Activated gamma-delta T cell treated with Interleukin-2 at 50 U/mL for 16 hours (primary cell): ENCODE results near the gene CTSW.
"Not testable (repeated sequence)": the region's sequence is repeated elsewhere in the genome, so short reads cannot be mapped to it uniquely, and the experiment has no call there.

Source experiments
- DNase-seq: peaks from one replicate; pipeline ENCODE4 v3.0.0-alpha.2; 2020

The CTSW gene

DNA sequence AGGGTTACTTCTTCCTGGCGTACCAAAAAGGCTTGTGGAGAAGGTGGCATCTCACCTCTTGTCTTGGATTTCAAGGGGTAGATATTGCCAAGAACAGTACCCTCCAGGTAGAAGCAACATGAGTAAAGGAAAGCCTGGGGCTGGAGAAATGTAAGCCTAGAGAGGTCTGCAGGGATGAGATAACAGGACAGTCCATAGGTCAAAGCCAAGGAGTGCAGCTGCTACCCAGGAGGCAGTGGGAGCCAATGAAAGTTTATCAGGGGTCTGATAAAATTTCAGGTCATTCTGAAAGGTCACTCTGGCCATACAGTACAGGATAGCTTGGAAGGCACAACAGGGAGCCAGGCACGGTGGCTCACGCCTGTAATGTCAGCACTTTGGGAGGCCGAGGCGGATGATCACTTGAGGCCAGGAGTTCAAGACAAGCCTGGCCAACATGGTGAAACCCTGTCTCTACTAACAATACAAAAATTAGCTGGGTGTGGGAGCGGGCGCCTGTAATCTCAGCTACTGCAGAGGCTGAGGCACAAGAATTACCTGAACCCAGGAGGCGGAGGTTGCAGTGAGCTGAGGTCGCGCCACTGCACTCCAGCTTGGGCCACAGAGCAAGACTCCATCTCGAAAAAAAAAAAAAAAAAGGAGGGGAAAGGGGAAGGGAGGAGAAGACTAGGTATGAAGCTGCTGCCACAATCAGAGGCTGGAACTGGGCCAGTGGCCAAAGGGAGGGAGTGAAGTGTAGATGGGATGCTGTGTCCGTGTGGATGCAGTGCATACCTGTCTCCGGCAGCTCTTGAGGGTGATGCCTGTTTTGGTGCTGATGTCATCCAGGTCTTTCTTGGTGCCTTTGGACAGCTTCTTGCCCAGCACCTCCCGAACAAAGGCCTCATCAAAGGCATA is 7.4 kb downstream of the CTSW start:
- no peak for DNase-seq

DNA sequence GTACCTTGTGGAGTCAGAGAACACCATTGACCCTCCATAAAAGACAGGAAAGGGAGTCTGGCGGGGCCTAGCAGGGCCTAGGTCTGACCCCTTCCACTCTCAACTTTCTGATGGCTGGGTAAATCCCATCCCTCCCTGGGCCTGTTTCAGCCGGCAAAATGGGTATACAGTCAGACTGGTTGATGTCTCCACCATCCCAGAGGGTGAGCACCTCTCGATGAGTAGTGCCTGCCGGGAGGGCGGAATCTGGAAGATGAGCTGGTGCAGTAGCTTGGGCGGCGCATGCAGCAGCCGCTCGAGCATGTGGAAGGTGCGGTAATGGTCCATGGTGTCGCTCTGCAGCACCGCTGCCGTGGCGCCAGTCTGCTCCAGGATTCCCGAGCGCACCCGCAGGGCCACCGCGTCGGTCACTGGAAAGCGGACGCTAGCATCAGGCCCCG is 8.1 kb downstream of the CTSW start:
- DNase-seq: no peak

DNA sequence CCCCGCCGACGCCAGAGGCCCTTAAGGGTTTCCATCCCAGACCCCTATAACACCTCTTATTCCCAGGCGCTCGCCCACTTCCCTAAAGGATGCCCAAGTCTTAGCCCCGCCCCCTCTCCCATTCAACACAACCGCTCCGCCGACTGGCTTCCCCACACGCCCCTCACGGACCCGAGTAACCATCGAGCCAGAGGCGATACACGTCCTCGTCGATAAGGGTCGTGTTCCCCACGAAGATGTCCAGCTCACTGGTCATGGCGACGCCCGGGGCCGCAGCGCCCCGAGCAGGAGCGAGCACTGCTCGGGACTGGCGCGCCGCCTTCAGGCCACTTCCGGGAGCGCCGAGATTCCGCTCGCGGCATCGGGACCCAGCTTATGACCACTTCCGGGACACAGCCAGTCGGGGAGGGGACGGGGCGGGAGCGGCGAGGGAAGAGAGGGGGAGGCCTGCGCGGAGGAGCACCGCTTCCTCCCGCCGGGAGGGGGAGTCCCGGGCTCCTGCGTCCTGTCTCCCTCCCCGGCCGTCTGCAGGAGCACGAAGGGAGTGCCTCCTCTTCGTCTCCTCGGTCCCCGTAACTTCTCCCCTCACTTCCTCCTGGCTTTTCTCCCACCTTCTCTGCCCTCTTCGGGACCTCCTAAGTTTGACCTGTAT is 8.7 kb downstream of the CTSW start, which contains the start of gene FIBP:
TSS of gene FIBP (minus strand) at position 309 of the 652 bp plus-strand sequence. CDS start at position 256, 53 bp downstream.
- DNase-seq: peak; percentile 96

DNA sequence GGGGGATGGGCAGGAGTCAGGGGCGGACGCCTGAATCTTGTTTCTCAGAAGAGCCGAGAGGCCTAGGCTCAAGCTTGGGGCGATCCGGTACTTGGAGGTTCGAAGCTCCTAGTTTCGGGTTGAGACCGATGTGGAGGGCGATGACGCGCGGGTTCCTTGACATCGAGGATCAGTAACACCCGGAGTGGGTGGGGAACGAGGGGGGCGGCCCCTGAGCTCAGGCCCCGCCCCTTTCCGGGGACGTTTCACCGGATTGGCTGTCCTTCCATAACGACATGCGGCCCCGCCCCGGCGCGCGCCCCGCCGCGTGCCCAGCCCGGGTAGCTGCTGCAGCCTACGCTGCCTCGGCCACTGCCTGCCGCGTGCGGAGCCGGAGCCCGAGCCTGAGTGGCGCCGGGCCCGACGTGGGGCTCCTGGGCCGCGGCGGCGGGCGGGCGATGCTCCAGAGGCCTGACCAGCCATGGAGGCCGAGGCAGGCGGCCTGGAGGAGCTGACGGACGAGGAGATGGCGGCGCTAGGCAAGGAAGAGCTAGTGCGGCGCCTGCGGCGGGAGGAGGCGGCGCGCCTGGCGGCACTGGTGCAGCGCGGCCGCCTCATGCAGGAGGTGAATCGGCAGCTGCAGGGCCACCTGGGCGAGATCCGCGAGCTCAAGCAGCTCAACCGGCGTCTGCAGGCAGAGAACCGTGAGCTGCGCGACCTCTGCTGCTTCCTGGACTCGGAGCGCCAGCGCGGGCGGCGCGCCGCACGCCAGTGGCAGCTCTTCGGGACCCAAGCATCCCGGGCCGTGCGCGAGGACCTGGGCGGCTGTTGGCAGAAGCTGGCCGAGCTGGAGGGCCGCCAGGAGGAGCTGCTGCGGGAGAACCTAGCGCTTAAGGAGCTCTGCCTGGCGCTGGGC is 10.9 kb downstream of the CTSW start, which contains the start of gene CCDC85B:
TSS of gene CCDC85B (plus strand) at position 350 of the 895 bp plus-strand sequence. CDS start at position 461, 111 bp downstream.
- DNase-seq: peak; percentile 99

GRCh38 chr11:65891219-65892136 is 11.8 kb downstream of the CTSW start:
- DNase-seq: no peak

- not testable (repeated sequence) for DNase-seq
These were observed 12.5 kb downstream of the CTSW start for GRCh38 chr11:65892137-65892540.

DNA sequence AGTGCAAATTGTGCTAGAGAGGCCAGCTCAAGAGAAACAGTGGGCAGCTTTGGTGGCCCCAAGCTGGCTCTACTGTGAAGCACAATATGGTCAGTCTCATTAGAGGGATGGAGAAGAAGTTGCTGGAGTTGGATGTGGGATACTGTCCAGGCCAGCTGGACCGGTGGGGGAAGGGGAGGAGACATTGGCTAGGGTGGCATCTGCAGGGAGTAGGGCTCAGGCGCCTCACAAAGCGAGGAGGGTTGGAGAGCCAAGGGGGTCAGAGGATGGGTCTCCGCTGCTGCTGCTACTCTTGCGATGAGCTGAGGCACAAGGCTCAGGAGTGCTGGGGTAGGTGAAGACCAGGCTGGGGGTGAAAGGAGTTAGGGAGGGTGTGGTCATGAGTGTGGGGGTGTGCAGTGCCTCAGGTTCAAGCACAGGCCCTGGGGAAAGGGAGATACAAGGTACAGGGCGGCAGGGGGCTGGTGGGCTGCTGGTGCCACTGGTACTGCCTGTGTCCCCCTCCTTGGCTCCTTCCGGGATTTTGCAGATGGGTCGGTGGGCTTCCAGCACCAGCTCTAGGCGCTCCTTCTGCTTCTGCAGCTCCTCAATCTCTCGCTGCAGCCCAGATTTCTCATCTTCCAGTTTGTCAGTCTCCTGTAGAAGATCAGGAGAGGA is 13.2 kb downstream of the CTSW start:
- no peak for DNase-seq

DNA sequence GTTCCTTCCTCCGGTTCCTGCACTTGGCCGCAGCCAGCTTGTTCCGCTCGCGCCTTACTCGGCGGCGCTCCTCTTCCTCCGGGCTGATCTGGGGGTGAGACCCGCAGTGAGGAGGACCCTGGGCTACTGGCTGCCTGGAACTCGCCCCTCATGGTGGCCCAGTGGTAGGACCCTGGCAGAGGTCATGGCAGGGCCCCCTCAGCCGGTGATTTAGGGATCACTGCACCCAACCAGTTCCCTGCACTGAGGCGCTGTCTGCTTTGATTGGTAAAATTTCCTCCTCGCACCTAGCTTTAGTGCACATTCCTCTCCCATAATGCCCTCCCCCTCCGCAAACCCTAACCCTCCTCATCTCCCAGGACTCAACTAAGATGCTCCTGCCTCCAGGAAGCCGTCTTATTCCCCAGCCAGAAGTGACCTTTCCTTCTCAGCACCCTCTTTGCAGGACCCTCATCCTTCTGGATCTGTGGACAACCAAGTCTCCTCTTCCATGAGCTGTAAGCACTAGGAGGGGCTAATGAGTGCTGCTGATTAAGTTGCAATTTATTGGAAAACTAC is 14.5 kb downstream of the CTSW start:
- DNase-seq: peak; percentile 43

GRCh38 chr11:65895482-65895981 is 15.9 kb downstream of the CTSW start:
- no peak for DNase-seq

GRCh38 chr11:65896034-65896999 is 16.7 kb downstream of the CTSW start:
- DNase-seq: no peak

- DNase-seq: no peak
These were observed 17.4 kb downstream of the CTSW start for GRCh38 chr11:65897020-65897471.

GRCh38 chr11:65898656-65899355 is 19.2 kb downstream of the CTSW start:
- DNase-seq: no peak

- DNase-seq: peak; percentile 59
These were observed 19.9 kb downstream of the CTSW start for GRCh38 chr11:65899356-65900124.

DNA sequence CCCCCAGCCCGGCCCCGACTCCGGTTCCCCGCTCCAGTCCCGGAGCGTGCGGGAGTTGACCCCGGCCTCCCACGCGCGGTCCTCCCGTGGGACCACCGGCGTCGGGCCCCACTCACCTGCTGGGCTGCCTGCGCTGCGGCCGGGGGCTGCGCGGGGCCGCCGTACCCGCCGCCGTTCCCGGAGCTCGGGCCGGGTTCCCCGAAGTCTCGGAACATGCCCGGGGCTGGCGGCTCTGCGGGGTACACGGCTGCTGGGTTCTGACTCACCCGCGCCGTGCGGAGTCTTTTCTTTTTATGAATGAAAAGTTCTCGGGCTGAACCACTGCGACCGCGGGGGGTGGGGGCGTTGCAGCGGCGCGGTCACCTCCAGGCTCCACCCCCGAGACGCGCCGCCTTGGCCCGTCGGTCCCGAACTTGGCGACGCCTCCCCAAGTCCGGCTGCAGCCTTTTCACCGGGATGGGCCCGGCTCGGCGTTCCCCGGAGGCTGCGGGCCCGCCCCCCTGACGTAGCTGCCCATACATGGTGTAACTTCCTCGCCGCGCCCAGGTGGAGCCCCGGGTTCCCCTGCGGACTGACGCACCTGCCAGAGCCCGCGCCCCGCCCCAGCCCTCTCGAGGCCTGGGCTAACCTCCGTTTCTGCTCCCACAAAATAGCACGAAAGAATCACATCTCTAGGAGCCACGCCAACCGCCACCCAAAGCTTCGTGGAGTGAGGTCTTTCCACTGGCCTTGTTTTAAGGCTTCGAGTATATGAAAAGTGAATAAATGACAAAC is 20.7 kb downstream of the CTSW start, which contains the start of gene FOSL1:
TSS of gene FOSL1 (minus strand) at position 264 of the 774 bp plus-strand sequence. CDS start at position 215, 49 bp downstream.
- DNase-seq: peak; percentile 86

- DNase-seq: no peak
These were observed 21.2 kb downstream of the CTSW start for GRCh38 chr11:65900899-65901180.

GRCh38 chr11:65903068-65903481 is 23.4 kb downstream of the CTSW start:
- no peak for DNase-seq

DNA sequence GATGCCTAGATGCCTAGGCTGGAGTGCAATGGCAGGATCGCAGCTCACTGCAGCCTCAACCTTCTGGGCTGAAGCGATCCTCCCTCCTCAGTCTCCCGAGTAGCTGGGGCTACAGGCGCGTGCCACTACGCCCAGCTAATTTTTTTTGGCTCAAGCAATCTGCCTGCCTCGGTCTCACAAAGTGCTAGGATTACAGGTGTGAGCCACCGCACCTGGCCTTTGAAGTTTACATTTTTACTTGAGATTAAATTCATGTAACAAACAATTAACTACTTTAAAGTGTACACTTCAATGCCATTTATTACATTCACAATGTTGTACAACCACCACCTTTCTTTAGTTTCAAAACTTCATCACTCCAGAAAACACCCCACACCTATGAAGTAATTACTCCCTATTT is 24.1 kb downstream of the CTSW start:
- DNase-seq: no peak
